NCI-H1105 treated with DMSO at 0.1 percent for 48 hours (cell line): ENCODE measurements around the gene ZBTB4.

Experiments used
- DNase-seq: peaks from one replicate; lab custom pipeline; 2025; lab: John Stamatoyannopoulos, UW

The ZBTB4 gene

GRCh38 chr17:7479213-7480088 lies at the start of gene ZBTB4:
Gene ZBTB4, minus strand, starts transcription at chr17:7479631. Its CDS starts 12,830 bp downstream, at chr17:7466801.
- DNase-seq = peak; percentile 39

GRCh38 chr17:7528842-7529241 lies 49.4 kb upstream of the ZBTB4 start:
- DNase-seq = no peak

- peak; percentile 22 for DNase-seq
These were observed 43.6 kb upstream of the ZBTB4 start for GRCh38 chr17:7523033-7523432.

GRCh38 chr17:7515911-7516610 lies 36.6 kb upstream of the ZBTB4 start:
- no peak for DNase-seq

- DNase-seq = no peak
These were observed 34.5 kb upstream of the ZBTB4 start for GRCh38 chr17:7513850-7514419.

GRCh38 chr17:7512824-7513540 lies 33.6 kb upstream of the ZBTB4 start:
- DNase-seq = no peak

- no peak for DNase-seq
These were observed 32.7 kb upstream of the ZBTB4 start for GRCh38 chr17:7512105-7512504.

- DNase-seq = no peak
These were observed 31.7 kb upstream of the ZBTB4 start for GRCh38 chr17:7511108-7511507.

GRCh38 chr17:7509937-7510336 lies 30.5 kb upstream of the ZBTB4 start:
- no peak for DNase-seq

- no peak for DNase-seq
These were observed 29.4 kb upstream of the ZBTB4 start for GRCh38 chr17:7508846-7509245.

- DNase-seq = no peak
These were observed 28.7 kb upstream of the ZBTB4 start for GRCh38 chr17:7508145-7508544.

GRCh38 chr17:7503521-7503920 lies 24.1 kb upstream of the ZBTB4 start:
- no peak for DNase-seq

GRCh38 chr17:7502987-7503386 lies 23.6 kb upstream of the ZBTB4 start:
- DNase-seq = no peak

- DNase-seq = no peak
These were observed 22.9 kb upstream of the ZBTB4 start for GRCh38 chr17:7502171-7502847.

- DNase-seq = no peak
These were observed 22.3 kb upstream of the ZBTB4 start for GRCh38 chr17:7501729-7502128.

GRCh38 chr17:7499161-7499560 lies 19.7 kb upstream of the ZBTB4 start:
- DNase-seq = no peak

GRCh38 chr17:7497636-7498035 lies 18.2 kb upstream of the ZBTB4 start:
- DNase-seq = no peak

- no peak for DNase-seq
These were observed 17.8 kb upstream of the ZBTB4 start for GRCh38 chr17:7497228-7497627.

GRCh38 chr17:7496470-7497183 lies 17.2 kb upstream of the ZBTB4 start:
- no peak for DNase-seq

- no peak for DNase-seq
These were observed 16.5 kb upstream of the ZBTB4 start for GRCh38 chr17:7495906-7496434.

GRCh38 chr17:7493941-7494340 lies 14.5 kb upstream of the ZBTB4 start:
- DNase-seq = no peak
